ENCODE data around the gene NINJ1.
"Not testable (repeated sequence)": the region's sequence is repeated elsewhere in the genome, so short reads cannot be mapped to it uniquely, and the experiment has no call there.

Gene NINJ1

DNA sequence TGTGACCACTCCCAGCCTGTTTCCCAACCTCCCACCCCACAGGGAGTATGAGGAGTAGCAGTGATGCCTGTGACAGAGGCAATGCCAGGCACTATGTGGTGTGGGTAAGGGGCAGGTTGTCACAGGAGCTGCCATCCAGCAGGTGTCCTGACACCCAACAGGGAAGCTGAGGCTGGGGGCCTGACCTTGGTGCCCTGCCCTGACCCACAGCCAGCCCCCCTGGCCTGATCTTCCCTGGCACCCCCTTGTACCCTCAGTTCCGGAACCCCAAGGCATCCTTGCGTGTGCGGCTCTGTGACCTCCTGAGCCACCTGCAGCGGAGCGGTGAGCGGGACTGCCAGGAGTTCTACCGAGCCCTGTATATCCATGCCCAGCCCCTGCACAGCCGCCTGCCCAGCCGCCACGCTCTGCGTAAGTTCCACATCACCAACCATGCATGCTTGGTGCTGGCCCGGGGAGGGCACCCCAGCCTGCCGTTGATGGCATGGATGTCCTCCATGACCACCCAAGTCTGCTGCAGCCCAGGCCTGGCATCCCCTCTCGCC, 23.7 kb downstream of the NINJ1 start:
- H3K36me3 ChIP-seq, result 0 out of 2 replicates have a peak, but pooled peaks cover 2% of the 10 kb centered on the region
- no peaks in the 10 kb centered on the region for H3K9me3 ChIP-seq (ENCODE audit: severe bottlenecking)
- H3K27ac ChIP-seq, result no peak overlapping the region
- H3K4me3 ChIP-seq (ENCODE audit: low read depth, low read length), result no peak overlapping the region
- H3K27me3 ChIP-seq (ENCODE audit: insufficient read depth, low read depth, severe bottlenecking), result no peaks in the 10 kb centered on the region
- DNase-seq, result no peak
- TF ChIP-seq, protein P1, sequence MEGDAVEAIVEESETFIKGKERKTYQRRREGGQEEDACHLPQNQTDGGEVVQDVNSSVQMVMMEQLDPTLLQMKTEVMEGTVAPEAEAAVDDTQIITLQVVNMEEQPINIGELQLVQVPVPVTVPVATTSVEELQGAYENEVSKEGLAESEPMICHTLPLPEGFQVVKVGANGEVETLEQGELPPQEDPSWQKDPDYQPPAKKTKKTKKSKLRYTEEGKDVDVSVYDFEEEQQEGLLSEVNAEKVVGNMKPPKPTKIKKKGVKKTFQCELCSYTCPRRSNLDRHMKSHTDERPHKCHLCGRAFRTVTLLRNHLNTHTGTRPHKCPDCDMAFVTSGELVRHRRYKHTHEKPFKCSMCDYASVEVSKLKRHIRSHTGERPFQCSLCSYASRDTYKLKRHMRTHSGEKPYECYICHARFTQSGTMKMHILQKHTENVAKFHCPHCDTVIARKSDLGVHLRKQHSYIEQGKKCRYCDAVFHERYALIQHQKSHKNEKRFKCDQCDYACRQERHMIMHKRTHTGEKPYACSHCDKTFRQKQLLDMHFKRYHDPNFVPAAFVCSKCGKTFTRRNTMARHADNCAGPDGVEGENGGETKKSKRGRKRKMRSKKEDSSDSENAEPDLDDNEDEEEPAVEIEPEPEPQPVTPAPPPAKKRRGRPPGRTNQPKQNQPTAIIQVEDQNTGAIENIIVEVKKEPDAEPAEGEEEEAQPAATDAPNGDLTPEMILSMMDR (IDR thresholded peaks at IDR 0.05; ENCODE audit: low read depth, low read length), result no peak

DNA sequence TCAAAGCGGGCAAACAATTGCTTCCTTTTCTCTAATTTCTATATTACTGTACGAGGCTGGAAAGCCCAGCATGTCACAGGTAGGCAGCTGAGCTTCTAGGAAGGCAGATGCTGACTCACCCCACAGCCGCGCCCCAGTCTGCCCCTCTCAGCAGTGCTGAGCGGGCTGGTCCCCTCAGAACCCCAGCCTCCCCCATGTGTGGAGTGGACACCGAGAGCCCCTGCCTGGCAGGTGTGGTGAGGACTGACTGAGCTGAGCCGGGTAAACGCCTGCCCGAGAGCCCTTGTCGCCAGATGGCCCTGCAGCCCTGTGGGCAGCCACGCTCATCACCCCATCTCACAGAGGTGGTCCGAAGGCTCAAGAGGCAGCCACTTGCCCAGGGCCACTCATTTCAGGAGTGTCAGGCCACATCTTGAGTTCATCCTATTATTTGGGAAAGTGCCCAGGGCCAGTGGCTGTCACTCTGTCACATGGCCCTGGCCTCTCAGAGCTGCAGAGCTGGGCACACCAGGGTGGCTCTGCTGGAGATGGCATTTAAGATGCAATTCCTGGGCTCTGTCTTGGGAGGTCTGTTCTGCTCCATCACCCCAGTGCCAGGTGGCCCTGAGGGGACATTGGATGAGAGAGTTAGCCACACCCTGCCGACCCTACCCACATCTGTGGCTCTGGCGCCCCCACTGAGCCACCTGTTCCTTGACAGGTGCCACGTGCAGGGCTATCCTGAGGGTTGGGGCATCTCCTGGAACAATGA, 25.6 kb downstream of the NINJ1 start:
- Histone ChIP-seq H3K4me3 (ENCODE audit: low read depth, low read length) (no peak overlapping the region), H3K9me3 (ENCODE audit: severe bottlenecking) (no peaks in the 10 kb centered on the region), H3K27ac (no peak overlapping the region), H3K36me3 (0 out of 2 replicates have a peak, but pooled peaks cover 2% of the 10 kb centered on the region), H3K27me3 (ENCODE audit: insufficient read depth, low read depth, severe bottlenecking) (no peaks in the 10 kb centered on the region)
- TF ChIP-seq, protein P1 (IDR thresholded peaks at IDR 0.05; ENCODE audit: low read depth, low read length), result no peak
- no peak for DNase-seq

DNA sequence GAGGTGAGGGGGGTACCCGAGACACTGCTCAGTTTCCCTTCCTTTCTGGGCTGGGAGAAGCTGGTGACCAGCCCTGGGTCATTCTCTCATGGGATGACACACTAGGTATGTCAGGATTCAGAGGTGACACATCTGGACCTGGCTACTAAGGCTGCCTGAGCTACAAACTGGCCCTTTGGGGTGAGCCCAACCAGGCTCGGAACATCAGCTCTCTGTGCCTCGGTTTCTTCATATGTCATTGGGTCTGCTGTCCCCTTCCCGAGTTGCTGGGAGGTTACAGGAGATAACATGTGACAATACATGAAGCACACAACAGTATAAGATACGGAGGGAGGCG, 26.3 kb downstream of the NINJ1 start:
- Histone ChIP-seq H3K36me3 (0 out of 2 replicates have a peak, but pooled peaks cover 2% of the 10 kb centered on the region), H3K4me3 (ENCODE audit: low read depth, low read length) (no peak overlapping the region), H3K27ac (no peak overlapping the region), H3K27me3 (ENCODE audit: insufficient read depth, low read depth, severe bottlenecking) (no peaks in the 10 kb centered on the region), H3K9me3 (ENCODE audit: severe bottlenecking) (no peaks in the 10 kb centered on the region)
- no peak for DNase-seq
- TF ChIP-seq, protein P1 (IDR thresholded peaks at IDR 0.05; ENCODE audit: low read depth, low read length), result no peak

DNA sequence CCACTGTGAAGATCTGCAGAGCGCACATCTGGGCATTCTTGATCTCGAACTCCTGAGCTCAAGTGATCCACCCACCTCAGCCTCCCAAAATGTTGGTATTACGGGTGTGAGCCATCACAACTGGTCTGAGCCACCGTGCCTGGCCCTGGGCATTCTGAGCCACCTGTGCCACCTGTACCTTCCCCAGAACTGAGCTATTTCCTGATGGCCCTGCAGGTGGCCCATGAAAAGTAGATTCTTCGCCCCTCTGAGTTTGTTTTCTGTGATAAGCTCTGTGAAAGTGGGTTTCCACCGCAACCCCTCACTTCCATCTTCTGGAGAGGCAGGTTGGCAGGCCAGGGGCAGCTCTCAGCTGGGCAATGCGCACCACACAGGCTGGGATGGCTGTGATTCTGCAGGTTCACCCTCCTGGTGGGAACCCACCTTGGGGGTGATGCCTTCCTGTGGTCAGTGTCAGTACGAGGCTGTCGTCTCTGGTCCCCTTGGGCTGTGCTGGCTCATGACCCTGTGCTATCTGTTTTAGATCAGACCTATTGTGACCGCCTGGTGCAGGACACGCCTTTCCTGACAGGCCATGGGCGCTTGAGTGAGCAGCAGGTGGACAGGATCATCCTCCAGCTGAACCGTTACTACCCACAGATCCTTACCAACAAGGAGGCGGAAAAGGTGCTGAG, 26.8 kb downstream of the NINJ1 start:
- 0 out of 2 replicates have a peak, but pooled peaks cover 2% of the 10 kb centered on the region for H3K36me3 ChIP-seq
- no peak overlapping the region for H3K4me3 ChIP-seq (ENCODE audit: low read depth, low read length)
- TF ChIP-seq, protein P1 (IDR thresholded peaks at IDR 0.05; ENCODE audit: low read depth, low read length), result no peak
- no peak for DNase-seq
- no peaks in the 10 kb centered on the region for H3K9me3 ChIP-seq (ENCODE audit: severe bottlenecking)
- H3K27ac ChIP-seq, result no peak overlapping the region
- H3K27me3 ChIP-seq (ENCODE audit: insufficient read depth, low read depth, severe bottlenecking), result no peaks in the 10 kb centered on the region

DNA sequence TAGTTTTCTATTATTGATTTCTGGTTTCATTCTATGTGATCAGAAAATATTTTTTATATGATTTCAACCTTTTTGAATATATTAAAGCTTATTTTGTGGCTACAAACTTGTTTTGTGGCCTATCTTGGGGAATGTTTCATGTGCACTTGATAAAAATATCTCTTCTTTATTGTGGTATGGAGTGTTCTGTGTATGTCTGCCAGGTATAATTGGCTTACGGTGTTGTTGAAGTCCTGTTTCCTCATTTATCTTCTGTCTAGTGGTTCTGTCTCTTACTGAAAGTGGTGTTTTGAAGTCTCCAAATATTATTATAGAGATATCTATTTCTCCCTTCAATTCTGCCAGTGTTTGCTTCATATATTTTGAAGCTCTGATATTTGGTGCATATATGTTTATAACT, 28.4 kb downstream of the NINJ1 start:
- Histone ChIP-seq H3K4me3 (ENCODE audit: low read depth, low read length) (no peak overlapping the region), H3K27ac (no peak overlapping the region), H3K36me3 (no peaks in the 10 kb centered on the region), H3K27me3 (ENCODE audit: insufficient read depth, low read depth, severe bottlenecking) (no peaks in the 10 kb centered on the region), H3K9me3 (ENCODE audit: severe bottlenecking) (no peaks in the 10 kb centered on the region)
- TF ChIP-seq, protein P1 (IDR thresholded peaks at IDR 0.05; ENCODE audit: low read depth, low read length), result no peak
- DNase-seq, result no peak

DNA sequence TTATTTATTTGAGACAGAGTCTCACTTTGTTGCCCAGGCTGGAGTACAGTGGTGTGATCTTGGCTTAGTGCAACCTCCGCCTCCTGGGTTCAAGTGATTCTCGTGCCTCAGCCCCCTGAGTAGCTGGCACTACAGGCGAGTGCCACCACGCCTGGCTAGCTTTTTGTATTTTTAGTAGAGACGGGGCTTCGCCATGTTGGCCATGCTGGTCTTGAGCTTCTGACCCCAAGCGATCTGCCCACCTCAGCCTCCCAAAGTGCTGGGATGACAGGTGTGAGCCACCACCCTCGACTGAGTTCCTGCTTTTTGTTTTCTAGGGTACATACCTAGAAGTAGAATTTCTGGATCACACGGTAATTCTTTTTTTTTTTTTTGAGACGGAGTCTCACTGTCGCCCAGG, 33.0 kb downstream of the NINJ1 start:
- not testable (repeated sequence) for H3K9me3 ChIP-seq (ENCODE audit: severe bottlenecking); H3K4me3 ChIP-seq (ENCODE audit: low read depth, low read length); H3K36me3 ChIP-seq; DNase-seq; H3K27me3 ChIP-seq (ENCODE audit: insufficient read depth, low read depth, severe bottlenecking); H3K27ac ChIP-seq
